Measurements from ENCODE around the gene FRMPD4.

Gene FRMPD4

DNA sequence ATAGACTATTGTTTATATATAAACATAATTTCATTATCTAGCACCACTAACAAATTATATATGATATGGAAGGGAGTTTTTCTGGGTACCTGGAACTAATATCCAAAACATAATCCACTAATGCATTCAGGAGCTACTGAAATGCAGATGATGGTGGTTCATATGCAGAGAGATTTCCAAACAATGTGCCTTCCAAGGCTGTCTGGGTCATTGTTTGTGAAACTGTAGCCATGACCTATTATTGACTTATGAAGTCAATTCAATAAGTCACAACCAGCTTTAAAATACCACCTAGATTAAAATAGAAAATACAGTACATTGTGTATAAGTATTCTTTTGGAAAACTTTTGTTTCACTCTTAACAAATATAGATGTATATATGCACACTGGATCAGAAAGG is 415.9 kb downstream of the FRMPD4 start:
- no peak for DNase-seq

GRCh38 chrX:12563121-12563520 is 424.8 kb downstream of the FRMPD4 start:
- DNase-seq = no peak

DNA sequence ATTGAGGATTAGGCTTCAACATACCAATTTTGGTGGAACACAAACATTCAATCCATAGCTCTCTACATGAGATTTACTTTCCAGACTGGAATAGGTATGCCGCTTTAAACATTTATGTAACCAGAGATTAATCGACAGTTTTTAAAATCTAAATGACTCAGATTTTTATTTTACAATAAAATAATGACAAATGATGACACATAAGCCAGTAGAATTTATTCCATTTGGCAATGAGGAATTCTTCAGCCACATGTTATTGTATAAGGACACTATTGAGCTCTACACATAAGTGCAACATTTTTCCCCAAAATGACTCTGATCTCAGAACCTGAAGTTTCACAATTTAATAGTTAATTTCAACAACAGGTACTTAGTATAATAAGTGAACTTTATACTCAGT is 425.9 kb downstream of the FRMPD4 start:
- DNase-seq = no peak

DNA sequence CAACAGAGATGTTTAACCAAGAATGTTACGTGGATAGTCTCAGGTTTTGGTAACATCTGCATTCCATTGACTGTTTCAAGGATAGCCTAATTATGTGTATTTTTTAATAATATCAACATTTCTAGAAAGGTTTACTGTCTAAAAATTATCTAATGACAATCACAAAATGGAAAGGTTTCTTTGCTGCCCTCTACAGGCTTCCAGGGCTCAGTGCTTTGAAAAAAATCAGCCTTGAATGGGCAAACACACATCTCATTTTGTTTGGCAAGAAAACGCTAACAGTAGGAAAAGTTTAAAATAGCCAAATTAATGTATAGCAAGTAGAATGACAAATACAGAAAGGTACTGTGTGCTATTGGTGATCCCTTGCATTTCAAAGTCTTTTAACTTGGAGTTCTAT is 429.6 kb downstream of the FRMPD4 start:
- peak; percentile 30 to 38 for DNase-seq

DNA sequence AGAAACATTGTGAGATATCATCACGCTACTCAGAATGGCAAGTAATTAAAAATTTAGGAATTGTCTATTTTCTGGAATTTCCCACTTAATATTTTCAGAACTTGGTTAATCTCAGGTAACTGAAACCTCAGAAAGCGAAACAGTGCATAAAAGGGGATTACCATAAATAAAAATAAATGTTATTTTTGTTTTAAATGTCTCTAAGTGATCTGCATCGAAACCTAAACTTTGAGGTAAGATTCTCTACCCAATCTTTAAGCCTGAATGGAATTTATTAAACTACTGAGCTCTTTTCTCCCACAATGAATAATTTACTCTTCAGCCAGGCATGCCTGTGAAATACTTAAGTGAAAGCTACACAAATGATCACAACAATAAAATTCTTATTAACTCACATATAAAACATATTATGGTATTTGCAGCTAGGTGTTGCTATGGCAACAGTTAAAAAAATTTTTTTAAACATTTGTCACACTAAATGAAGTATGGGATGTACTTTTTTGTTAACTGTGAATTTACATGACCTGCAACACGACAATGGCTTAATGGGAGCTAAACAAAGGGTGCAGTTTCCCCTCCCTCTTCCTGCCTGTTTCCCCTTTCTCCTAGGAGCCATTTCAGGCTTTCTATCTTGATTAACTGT is 432.7 kb downstream of the FRMPD4 start:
- no peak for DNase-seq

DNA sequence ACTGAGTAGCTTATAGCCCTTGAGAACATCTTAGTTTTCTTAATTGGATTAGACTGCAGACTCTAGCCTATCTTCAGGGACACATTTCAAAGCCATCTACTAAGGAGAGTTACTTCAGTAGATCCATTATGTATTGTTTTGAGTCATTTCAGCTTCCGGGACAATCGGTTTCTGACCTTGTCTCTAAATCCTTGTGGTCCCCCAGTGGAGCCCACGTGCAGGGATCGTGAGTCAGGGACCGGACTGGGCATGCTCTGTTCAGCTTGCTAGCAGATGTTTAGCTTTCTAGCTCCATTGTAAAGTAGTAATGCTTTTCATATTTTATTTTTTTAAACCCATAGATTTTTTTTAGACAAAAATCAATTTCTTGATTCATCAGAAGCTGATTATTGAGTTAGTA is 441.0 kb downstream of the FRMPD4 start:
- no peak for DNase-seq

- no peak for DNase-seq
Measured at GRCh38 chrX:12580548-12580947, 442.3 kb downstream of the FRMPD4 start.

DNA sequence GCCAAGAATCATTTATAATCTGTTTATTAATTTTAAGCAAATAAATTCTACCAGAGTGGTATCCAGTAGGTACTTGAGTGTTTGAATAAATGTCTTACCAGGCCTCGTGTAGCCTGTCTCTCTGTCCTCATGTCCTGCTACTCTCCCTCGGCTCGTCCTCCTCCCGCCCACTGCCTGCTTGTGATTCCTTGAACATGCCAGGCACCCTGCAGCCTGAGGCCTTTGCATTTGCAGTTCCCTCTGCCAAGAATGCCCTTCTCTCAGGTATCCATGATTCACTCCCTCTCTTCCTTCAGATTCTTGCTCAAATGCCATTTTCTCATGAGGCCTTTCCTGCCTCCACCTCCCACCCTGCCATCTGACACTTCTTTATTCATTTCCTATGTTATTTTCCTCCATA is 443.3 kb downstream of the FRMPD4 start:
- no peak for DNase-seq

- no peak for DNase-seq
Measured at GRCh38 chrX:12582649-12583048, 444.4 kb downstream of the FRMPD4 start.

DNA sequence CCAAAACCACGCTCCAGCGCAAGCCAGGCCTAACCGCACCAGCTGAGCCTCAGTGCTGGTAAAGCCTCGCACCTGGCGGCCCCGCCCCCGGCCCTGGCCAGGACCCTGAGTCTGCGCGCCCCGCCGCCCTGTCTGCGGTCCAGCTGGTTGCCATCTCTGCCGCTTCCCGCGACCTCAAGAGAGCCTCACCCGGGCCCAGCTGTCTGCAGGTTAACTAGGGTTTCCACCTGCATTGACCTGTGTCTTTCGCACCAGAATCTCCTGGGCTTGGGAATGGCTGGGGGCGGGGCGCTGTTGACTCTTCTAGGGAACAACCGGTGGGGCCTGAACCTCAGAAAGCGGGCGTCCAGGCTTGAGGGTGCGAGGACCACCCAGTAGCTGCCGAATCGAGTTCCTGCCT is 445.3 kb downstream of the FRMPD4 start:
- DNase-seq = no peak

GRCh38 chrX:12595720-12596119 is 457.4 kb downstream of the FRMPD4 start:
- DNase-seq = no peak

- no peak for DNase-seq
Measured at GRCh38 chrX:12610079-12610478, 471.8 kb downstream of the FRMPD4 start.

GRCh38 chrX:12611471-12611870 is 473.2 kb downstream of the FRMPD4 start:
- no peak for DNase-seq

GRCh38 chrX:12614266-12614665 is 476.0 kb downstream of the FRMPD4 start:
- DNase-seq = no peak

DNA sequence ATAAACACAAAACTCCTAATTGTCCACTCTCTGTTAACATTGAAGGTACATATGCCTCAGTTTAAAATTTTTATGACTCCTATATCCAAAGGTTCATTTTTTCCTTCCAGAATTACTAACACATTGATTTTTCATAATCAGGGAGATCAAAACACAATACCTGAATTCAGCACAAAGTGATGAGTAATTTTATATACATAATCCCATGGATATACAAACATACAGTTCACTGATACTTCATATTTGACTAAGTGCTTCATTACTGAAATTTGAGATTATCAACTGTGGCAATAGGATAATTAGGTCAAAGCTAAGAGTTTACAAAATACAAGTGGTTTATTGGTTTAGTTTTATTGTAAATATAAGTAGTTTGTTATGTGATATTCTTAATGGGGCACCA is 476.8 kb downstream of the FRMPD4 start:
- DNase-seq = no peak

- DNase-seq = no peak
Measured at GRCh38 chrX:12617241-12617640, 479.0 kb downstream of the FRMPD4 start.

DNA sequence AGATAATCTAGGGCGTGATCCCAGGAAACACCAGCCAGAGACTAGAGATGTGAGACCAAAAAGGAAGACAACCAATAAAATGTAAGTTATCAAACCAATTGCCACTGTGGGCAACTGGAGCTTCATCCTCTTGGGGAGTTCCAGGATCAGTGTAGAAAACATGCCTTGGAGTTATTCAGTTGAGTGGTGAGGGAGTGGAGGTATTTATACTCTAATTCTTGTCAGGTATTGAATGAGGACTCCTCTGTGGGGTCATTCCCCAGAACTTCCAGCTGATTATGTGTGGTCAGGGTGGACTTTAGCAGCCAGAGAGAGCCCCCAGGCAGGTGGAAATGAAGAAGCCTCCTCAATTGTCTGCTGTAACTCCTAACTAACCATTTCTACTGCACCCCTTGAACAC is 509.0 kb downstream of the FRMPD4 start:
- no peak for DNase-seq

DNA sequence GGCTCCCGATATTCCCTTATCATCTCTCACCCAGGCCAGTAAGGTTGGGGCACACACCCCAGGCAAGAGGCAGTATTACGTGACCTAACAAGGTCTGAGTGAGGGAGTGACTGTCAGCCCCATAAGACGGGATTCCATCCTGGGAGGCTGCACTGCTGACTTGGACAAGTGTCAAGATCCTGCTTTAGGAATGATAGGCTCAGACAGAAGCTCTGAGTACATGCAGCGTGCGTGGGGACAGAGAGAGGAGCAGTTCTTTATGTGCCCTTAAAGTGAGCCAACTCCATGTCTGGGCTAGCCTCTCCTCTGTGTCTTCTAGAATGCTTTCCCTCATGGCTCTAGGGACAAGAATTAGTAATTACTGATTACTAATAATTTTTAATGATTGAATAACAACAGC is 510.7 kb downstream of the FRMPD4 start:
- no peak for DNase-seq

DNA sequence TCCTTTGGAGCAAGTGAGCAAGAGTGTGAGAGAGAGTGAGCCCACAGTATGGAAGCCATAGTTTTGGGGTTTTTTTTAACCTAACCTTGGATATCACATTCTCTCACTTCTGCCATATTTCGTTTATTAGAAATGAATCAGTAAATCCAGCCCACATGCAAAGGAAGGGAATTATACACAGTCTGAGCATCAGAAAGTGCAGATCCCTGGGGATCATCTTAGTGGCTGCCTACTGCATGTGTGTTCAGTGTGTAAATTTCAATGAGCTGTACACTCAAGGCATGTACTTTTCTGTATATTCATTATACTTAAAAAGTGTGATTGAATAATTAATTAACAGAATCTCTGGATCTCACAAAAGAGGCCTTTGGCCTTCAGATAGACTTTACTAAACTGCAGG is 519.2 kb downstream of the FRMPD4 start:
- no peak for DNase-seq

- no peak for DNase-seq
Measured at GRCh38 chrX:12657881-12658280, 519.6 kb downstream of the FRMPD4 start.

- no peak for DNase-seq
Measured at GRCh38 chrX:12661464-12661863, 523.2 kb downstream of the FRMPD4 start.

DNA sequence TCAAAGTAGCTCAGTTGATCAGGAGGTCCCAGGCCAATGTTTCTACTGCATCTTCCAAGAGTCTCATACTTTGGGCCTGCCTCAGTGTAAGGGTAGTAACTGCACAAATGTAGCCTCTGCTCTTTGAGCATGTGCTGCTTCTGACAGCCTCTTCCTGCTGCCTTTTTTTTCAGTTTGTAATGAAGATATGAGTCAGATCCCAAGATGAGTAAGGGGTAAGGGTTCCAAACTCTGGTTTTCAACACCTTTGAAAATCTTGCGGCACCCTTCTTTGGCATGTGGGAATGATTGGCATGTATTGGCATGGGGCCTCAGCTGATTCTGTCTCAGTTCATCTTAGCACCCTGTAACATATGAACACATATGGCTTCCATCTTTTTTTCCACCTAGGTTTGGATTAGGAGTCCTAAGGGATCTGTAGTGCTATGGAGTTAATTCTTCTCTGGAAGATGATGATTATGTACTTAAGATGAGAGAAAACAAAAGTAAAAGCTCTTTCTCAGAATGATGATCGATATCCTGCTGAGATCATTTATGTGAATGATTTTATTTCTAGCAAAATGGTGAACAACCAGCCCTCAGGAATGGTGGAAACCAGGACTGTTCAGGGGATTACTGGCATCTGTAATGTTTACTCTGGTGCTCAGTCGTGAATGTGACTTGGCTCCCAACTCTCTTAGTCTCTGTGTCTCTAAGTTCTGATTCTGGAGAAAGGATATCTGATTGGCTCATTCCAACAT is 534.3 kb downstream of the FRMPD4 start:
- DNase-seq = no peak

DNA sequence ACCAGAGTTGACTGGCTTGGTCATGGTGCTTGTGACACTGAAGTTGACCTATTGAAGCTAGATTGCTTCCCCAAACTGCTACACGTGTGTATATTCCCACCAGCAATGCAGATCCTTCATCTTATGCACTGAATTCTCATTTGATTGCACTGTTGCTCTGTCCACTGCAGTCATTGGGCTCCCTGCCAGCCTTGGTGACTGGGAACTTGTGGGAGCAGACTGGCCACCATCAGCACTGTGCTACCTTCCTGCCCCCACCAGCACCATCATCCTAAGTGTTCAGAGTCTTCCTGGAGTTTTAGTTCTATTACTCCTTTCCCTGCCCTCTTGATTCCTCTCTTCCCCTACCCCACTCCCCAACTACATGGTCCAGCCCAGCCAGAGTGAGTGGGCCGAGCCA is 535.2 kb downstream of the FRMPD4 start:
- no peak for DNase-seq

- no peak for DNase-seq
Measured at GRCh38 chrX:12679522-12679921, 541.2 kb downstream of the FRMPD4 start.

GRCh38 chrX:12681047-12681446 is 542.8 kb downstream of the FRMPD4 start:
- peak in 1 of 2 experiments; percentile 31 for DNase-seq
